Skin epidermis (tissue), 12 donors: ENCODE results near the gene KRTAP5-2.

ENCODE experiments used
- H3K27ac ChIP-seq, 21 experiments: fragments of 200-600 bp; sonication (generic) in 11 of 21; one replicate each; pipeline ENCODE4 v1.5.0; 2020; ENCODE audit warnings: mild to moderate bottlenecking in 3 of 21, inconsistent platforms in 2 of 21, moderate library complexity in 2 of 21
- H3K4me3 ChIP-seq, 7 experiments: fragments of 200-600 bp; sonication (generic) in 2 of 7; one replicate each; pipeline ENCODE4 v1.5.0; 2020; ENCODE audit warnings: inconsistent platforms in 2 of 7, mild to moderate bottlenecking in 2 of 7, moderate library complexity in 1 of 7

The KRTAP5-2 gene

DNA sequence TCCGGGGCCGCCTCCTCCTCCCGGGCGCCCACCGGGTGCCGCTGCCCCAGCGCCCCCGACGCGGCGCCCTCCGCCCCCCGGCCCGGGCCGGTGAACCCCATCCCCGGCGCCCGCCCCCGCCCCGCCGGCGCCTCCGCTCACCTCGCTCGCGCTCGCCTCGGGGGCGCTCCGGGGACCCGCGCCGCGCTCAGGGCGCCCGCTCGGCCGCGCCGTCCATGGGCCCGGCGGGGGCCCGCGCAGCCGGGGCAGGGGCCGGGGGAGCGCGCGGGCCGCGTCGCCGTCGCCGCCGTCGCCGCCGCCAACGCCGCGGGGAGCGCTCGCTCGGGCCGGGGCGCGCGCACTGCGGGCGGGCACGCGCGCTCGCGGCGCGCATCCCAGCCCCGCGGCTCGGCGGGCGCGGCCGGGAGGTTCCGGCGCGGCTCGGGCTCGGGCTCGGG is 26.3 kb downstream of the KRTAP5-2 start:
- H3K27ac ChIP-seq, result peak overlapping the region in 9 of 21 experiments; percentile 31 to 78 (median 55)
- peak overlapping the region; percentile 39 to 60 (median 52) for H3K4me3 ChIP-seq

DNA sequence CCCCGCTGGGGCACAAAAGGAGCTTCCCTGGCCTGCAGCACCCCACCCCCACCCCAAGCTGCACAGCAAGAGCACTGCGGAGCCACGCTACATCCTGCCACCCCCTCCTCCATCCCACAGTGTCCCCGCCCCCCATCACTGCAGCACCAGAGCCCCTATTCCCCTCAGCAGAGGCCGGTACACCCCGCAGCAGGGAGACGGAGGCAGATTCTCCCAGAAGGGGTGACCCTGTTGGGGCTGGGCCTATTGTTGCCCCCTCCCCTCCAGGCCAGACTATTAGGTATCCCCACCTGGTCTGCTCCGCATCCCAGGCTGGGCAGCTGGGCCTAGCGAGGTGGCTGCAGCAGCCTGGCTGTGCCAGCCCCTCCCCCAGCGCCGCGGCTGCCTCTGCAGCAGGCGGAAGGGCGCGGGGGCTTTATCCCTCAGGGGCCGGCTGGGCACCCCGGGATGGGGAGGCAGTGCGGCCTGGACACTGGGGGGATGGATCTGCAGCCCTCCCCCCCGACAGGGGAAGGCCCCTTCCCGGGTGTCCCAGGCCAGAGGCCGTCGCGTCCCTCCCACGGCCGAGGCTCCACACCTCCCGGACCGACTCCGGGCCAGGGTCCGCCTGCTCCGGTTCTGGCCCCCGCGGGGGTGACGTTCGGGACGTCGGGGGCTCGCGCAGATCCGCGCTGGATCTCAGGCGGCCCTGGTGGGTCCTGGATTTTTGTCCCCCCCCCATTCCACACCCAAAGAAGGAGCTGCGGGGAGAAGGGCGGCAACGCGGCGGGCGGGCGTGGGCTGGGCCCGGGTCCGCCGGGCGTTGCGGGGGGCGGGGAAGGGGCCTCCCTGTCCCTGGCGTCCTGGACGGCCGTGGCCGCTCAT is 27.0 kb downstream of the KRTAP5-2 start:
- Histone ChIP-seq H3K27ac (peak overlapping the region in 10 of 21 experiments; percentile 31 to 78 (median 58)), H3K4me3 (peak overlapping the region; percentile 36 to 52 (median 45))

DNA sequence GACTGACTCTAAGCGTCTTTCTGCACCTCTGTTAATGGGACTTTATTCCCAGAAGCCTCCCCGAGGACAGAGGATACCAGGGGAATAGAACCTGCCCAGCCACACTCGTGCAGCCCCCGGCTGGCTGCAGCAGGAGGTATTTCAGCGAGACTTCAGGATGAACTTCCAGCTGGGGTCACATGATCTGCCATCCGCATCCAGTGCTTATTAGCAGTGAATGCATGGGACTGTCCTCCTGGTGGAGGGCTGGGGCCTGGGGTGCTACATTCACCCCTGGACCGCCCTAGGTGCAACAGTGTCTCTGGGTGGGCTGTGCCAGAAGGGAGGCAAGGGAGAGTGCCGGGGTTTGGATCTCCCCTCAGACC is 27.6 kb downstream of the KRTAP5-2 start:
- Histone ChIP-seq H3K27ac (peak overlapping the region in 1 of 21 experiments; percentile 55), H3K4me3 (peak overlapping the region in 1 of 7 experiments; percentile 36)

DNA sequence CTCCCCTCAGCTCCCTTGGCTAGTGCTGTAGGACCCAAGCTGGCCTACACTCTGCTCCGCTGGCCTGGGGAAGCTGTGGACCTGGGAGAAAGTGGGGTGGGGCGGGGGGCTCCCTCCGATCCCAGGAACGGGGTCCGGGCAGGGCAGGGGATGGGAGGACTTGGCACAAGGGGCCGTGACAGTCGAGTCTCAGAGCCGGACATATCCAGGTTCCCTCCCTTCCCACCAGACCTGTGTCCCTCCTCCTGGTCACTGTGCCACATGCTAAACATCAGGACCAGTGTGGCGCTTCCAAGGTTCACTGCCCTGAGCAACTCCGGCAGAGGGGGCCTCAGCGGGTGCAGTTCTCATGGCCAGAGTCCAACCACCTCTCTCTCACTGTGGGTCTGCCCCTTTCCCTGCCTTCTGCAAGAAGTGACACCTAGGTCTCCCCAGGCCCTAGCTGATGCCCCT is 28.1 kb downstream of the KRTAP5-2 start:
- Histone ChIP-seq H3K27ac (no peak overlapping the region), H3K4me3 (no peak overlapping the region)

DNA sequence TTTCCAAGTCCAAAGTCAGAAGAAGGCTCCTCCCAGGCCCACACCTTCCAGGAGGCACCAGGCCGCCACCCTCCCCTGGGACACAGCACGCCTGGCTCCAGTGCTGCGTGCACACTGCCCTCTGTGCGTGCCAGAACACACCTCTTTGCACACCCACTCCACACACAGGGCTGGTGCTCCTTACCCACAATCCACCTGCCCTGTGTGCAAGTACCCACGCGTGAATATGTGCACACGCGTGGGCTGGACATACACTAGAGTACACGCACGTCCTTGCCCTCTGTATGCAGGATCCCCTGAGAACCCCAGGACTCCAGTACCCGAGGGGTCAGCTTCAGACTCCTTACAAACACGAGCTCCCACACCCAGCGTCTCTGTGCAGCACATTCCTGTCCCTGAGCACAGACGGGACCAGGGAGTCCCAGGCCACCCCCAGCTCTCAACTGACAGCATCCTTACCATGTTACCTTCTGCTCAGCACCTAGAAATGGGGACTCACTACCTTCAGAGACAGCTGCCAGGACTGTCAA is 28.8 kb downstream of the KRTAP5-2 start:
- no peak overlapping the region for H3K27ac ChIP-seq
- no peak overlapping the region for H3K4me3 ChIP-seq

DNA sequence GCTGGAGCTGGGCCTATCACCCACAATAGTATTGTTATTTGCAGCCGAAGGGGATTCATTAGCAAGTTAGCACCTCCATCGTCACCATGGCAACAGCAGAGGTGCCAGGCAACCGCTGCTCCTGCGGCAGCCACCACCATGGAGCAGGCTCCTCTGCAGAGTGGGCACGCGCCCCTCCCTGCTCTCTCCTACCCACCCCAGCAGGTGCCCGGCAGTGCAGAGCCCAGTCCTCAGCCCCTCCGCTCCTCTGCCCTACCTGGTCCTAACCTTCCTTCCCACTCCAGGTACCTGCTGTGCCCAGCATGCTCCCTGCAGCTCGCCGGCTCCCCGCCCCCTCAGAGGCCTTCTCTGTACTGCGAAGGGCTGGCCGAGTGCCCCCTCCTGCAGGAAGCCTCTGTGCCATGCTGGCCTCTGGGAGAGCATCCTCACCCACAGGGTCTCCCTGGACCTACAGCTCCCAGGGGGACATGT is 29.6 kb downstream of the KRTAP5-2 start:
- H3K27ac ChIP-seq, result no peak overlapping the region
- H3K4me3 ChIP-seq, result no peak overlapping the region

DNA sequence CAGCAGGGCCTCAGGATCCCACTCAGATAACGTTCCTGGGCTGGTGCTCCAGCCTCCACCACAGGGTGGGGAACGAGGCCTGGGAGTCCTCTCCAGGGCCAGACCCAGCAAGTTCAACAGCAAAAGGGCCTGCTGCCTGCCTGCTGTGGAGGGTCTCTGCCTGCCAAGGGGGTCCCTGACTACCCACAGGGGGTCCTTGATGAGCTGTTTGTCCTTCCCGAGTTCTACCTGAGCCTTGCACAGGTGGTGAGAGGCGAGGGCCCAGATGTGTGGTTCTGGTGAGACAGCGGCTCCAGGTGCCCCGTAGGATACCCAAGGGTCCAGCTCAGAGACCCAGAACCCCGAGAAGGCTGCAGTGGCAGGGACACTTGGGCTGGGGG is 30.4 kb downstream of the KRTAP5-2 start:
- H3K4me3 ChIP-seq, result no peak overlapping the region
- no peak overlapping the region for H3K27ac ChIP-seq

DNA sequence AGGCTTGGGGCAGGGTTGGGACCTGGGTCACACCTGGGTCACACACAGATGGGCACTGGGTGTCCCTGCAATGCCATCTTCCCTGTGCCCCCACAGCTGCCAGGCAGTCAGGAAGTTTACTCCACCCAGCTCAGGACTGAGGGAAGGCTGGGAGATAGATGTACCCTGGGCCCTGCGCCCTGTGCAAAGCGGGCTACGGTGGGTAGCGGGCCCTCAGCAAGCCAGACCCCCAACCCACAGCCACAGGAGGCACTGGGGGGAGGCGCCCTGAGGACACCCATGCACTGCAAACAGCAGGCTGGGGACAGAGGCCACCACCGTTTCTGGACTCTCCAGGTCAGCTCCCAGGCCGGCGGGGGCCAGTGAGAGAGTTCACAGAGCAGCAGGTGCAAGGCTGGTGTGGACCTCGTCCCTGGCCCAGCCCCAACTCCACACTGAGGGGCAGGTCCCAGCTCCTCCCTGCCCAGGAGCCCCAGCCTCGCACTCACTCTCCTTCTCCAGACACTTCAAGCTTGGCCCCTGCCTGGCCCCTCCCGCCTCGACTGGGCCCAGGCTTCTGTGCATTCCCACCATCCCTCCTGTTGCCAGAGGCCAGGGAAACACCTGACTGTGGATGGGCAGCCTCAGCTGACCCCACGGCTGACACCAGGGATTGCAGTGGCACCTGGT is 30.9 kb downstream of the KRTAP5-2 start:
- Histone ChIP-seq H3K27ac (no peak overlapping the region), H3K4me3 (no peak overlapping the region)

DNA sequence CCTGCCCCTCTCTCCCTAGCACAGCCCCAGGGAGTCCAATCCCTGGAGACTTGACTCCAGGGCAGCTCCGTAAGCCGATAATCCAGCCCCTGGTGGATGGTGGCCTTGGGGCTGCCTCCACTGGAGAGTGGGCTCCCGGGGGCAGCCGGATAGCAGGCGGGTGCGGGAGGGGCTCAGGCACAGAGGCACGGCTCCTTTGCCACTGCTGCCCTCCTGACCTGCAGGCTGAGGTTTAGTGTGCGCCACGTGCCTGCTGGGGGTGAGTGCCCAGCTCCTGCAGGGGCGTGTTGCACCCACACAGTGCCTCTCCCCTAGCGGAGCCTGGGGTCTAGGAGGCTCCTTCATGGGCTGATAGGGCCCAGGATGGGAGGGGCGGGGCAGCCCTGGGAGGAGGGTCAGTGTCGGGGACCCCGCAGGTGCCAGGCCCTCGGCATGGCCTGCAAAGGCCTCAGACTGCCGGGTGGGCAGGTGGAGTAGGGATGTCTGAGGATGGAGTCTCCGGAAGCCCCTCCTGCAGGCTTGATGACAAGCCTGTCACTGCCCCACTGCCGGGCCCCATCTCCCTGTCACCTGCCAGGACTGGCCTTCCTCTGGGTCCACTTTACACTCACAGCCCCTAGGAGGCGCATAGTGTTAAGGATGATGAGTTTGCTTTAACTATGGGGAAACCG is 31.6 kb downstream of the KRTAP5-2 start:
- no peak overlapping the region for H3K27ac ChIP-seq
- no peak overlapping the region for H3K4me3 ChIP-seq

DNA sequence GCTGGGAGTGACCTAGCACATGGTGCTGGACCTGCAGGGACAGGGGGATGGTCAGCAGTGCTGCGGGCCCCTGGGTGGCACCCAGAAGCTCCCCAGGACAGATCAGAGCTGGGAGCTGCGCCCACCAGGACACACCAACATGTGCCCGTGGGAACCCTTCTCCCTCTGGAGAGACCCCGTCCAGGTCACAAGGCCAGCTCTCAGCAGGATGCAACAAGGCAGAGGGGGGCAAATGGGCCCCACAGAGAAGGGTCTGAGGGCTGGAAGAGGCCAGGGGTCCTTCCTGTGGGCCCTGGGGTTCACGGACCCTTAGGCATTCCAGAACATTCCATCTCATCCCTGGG is 32.2 kb downstream of the KRTAP5-2 start:
- Histone ChIP-seq H3K27ac (no peak overlapping the region), H3K4me3 (no peak overlapping the region)

DNA sequence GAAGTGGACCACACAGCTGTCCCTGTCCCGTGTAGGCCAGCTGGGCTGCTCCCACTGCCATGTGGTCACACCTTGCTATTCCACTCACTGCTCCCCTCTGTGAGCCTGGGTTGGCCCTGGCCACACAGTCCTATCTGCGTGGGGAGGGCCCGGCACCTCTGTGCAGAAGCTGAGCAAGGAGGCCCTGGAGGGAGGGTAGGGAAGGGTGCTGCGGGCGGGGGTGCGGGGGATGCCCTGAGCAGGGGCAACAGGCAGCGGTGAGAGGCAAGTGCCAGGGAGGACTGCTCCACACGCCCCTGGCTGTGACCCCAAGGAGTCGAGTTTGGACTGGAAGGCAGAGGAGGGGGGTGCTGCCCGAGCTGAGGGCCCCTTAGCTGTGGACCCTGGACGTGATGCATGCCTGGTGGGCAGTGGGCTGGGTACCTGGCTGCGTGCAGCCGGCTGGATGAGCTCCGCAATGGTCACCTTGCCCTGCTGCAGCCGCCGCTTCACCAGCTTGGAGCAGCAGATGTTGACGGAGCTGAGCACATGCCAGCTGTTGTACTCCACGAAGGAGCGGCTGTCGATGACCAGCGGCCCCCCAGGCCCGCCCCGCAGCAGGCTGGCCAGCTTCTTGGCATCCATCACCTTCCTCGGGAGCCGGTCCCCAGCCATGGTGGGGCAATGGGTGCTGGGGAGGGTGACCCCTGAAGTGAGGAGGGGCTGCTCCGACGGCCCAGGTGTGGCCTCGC is 32.8 kb downstream of the KRTAP5-2 start:
- no peak overlapping the region for H3K27ac ChIP-seq
- H3K4me3 ChIP-seq, result no peak overlapping the region

DNA sequence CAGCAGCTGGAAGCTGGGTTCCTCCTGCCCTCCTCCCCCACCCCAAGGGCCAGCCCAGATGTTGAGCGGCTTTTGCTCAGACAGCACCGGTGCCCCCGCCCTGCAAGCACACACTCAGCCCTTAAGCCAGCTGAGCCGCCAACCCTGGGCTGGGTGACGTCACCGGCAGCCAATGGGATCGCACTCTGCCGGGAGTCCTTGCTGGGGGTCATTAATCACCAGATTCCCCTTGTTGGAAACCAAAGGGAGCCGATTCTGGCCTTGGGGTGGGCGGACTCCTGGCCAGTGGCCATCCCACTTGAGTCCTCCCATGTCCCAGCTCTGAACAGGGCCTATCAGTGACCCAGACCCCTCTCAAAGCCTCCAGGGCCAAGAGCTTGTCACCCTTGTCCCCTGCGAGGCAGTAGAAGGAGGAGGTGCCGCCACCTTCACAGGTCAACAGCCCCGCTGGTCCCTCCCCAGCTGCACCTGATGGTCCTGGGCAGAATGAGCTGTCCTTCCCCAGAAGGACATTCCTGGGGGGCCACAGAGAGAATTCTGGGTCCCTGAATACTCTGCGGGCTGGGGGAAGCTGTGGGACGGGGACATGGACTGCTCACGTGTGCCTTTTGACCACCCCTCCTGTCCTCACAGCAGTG is 33.4 kb downstream of the KRTAP5-2 start:
- no peak overlapping the region for H3K27ac ChIP-seq
- no peak overlapping the region for H3K4me3 ChIP-seq

DNA sequence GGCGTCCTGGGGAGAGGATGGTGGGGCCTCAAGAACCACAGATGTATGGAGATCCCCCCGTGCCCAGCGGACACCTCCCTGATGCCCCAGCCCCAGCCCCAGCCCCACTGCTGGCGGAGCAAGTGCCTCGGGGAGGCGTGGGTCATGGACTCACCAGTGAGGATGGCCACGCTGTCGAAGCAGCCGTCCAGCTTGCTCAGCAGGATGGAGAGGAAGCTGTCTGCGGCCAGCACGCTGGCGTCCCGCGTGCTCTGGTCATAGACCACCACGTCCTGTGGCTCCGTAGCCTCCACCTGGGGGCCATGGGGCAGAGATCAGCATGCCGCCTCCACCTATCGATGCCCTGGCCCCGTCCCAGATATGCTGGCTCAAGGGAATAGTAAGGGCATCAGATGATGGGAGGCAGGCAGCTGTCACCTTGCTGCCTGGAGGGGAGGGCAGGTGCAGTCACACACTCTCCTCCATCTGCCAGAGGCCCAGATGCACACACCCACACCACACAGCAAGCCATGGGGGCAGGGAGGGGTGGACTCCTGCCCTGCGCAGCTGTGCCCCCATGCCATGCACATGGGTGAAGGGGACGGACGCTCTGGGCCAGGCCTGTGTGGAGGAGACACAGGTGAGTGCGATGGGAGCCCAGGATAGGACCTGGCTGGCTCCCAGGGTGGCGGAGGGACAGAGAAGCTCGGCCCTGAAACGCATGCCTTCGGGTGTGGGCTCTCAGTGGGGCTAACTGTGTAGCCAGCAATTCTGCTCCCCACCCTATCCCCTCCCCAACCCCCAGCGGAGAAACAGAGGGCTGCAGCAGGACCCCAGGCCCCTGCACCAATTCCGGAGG is 34.2 kb downstream of the KRTAP5-2 start:
- no peak overlapping the region for H3K27ac ChIP-seq
- no peak overlapping the region for H3K4me3 ChIP-seq

DNA sequence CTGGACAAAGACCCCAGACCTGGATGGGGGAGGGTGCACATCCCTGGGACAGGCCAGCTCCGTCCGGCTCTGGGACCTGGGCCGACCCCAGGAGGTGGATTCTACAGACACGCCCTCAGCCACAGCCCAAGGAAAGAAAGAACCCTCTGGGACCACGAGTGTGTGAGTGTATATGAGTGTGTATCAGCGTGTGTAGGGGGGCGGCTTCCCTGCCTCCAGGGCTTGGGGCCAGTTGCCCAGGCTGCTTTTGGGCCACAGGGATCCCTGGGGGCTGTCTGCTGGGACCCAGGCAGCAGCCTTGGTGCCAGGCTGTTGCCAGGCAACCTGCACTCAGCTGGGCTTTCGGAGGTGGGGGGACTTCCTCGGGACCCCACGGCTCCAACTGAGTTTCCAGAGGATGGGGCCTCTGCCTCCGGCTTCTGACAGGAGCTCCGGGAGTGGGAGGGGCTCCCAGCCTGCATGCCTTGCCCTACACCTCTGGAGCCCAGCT is 34.9 kb downstream of the KRTAP5-2 start:
- Histone ChIP-seq H3K27ac (no peak overlapping the region), H3K4me3 (no peak overlapping the region)

DNA sequence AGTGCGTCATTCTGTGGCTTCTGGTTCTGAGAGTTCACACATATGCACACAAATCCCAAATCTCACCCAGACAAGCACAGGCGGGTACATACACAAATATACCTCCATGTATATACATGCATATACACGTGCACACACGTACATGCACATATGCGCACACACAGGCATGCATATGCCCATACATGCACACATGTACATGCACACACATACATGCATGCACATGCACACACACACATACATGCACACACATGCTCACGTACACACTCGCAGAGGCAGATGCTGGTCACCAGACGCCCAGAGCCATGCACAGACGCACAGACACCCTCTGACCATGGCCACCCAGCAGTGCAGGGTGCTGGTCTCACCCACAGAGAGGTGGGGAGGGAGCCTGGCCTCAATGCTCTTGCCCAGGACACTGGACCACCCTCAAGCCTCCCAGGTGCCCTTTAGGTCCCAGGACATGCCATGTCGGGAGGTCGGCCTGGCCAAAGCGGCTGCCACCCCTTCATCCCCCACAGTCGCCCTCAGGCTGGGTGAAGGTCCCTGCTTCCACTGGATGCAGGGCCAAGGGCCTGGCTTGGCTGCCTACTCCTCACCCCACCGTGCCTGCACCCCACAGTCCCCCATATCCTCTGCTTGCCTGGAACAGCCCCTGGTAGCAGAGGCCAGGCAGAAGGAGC is 35.5 kb downstream of the KRTAP5-2 start:
- no peak overlapping the region for H3K27ac ChIP-seq
- no peak overlapping the region for H3K4me3 ChIP-seq

DNA sequence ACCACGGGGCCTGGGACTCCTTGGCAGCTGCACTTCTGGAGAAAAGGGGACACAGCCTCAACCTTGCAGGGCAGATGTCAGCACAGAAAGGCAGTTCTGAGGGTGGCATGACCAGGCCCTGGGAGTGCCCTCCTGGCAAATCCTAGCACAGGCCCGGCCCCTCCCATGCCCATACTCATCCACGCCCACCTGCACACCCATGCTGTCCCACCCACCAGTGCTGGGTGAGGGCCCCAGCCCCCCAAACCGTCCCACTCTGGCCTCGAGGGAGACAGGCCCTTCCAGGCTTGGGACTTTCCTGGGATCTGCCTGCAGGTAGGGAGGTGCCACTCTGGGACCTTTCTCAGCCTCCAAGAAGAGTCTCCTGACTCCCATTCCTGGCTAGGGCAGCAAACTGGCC is 36.1 kb downstream of the KRTAP5-2 start:
- no peak overlapping the region for H3K27ac ChIP-seq
- H3K4me3 ChIP-seq, result no peak overlapping the region

DNA sequence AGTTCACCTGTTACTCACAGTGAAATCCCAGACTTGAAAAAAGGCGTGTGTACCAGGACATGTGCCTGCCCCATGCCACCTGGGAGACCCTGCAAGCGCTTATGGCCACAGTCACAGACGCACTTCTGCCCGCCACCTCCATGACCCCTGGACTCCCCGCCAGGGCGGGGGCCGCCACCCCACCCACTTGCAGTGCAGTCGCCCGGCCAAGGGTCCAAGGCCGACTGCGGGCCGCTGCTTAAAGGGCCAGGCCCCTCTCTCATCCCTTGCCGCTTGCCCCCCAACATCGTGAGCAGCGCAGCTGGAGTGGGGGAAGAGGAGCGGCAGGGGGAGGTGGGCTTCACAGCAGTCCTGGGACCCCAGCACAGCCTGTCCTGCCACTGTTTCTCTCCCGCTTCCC is 36.8 kb downstream of the KRTAP5-2 start:
- Histone ChIP-seq H3K27ac (no peak overlapping the region), H3K4me3 (no peak overlapping the region)
